ENCODE measurements around the gene GMDS.

- TF ChIP-seq RFX5 (IDR thresholded peaks at IDR 0.05; ENCODE audit: low read depth, low read length), result no peak
- no peak for TF ChIP-seq SMC3 (IDR thresholded peaks at IDR 0.05; ENCODE audit: low read depth, low read length)
- no peak for TF ChIP-seq CTCF (conservative IDR thresholded peaks at IDR 0.05; ENCODE audit: low read depth, low read length)
- TF ChIP-seq RAD21 (IDR thresholded peaks at IDR 0.05; ENCODE audit: low read length), result no peak
- TF ChIP-seq MXI1 (IDR thresholded peaks at IDR 0.05; ENCODE audit: borderline replicate concordance, low read depth, low read length), result no peak
- no peak for TF ChIP-seq POLR2A (IDR thresholded peaks at IDR 0.05; ENCODE audit: low read depth, low read length)
- TF ChIP-seq BHLHE40 (IDR thresholded peaks at IDR 0.05; ENCODE audit: low read depth, low read length), result no peak
- TF ChIP-seq MAFK (IDR thresholded peaks at IDR 0.05; ENCODE audit: low read depth, low read length), result no peak
- TF ChIP-seq CEBPB (IDR thresholded peaks at IDR 0.05; ENCODE audit: low read depth, low read length), result no peak
- no peak for TF ChIP-seq USF2 (IDR thresholded peaks at IDR 0.05; ENCODE audit: low read depth, low read length)
These were observed 668.2 kb downstream of the GMDS start for GRCh38 chr6:1577146-1577680.
